GM19351 (cell line): ENCODE data around the gene PMFBP1.

Experiments used
- ATAC-seq: cut with Tn5 transposase; IDR thresholded peaks from one replicate; pipeline ENCODE4 v1.9.1; 2021; ENCODE audit warnings: mild to moderate bottlenecking, moderate library complexity; ENCODE audit not compliant: unreplicated experiment

The PMFBP1 gene

DNA sequence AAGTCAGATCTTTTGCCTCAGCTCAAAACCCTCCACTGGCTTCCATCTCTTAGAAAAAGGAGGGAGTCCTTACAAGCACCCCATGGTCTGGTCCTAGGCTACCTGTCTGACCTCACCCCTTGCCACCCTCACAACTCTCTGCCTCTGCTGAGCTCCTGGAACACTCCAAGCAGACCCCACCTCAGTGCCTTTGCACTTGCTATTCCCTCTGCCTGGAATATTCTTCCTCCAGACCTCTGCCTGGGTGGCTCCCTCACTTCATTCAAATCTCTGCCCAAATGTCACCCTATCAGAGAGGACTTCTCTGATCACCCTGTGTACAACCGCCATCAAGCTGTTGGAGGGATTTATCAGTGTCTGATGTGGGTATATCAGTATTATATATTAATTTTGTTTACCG, 37.4 kb downstream of the PMFBP1 start:
- ATAC-seq, result no peak

GRCh38 chr16:72132726-72133125, 39.2 kb downstream of the PMFBP1 start:
- no peak for ATAC-seq

GRCh38 chr16:72131036-72131435, 40.9 kb downstream of the PMFBP1 start:
- ATAC-seq, result no peak

DNA sequence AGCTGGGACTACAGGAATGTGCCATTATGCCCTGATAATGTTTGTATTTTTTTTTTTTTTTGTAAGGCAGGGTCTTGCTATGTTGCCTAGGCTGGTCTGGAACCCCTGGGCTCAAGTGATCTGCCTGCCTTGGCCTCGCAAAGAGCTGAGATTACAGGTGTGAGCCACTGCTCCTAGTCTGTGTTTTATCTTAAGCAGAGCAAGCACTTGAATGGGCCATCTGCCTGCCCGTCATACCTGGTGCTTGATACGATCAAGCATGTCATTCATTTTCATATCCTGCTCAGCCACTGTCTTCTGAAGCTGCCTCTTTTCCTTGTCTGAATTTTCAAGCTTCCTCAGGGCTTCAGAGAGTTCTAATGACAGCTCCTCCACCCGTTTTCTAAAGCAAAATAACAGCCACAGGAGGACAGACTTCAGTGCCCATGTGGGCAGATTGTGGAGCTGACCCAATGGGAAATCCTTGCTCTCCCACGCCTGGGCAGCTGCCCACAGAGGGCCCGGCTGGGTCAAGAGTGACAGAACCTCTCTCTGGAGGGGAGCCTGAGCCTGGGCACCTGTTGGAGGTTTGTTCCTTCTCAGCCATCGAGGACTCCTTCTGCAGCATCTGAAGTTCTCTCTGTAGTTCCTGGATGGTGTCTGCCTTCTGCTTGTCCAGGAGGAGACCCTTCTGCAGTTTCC, 41.8 kb downstream of the PMFBP1 start:
- no peak for ATAC-seq

- ATAC-seq, result no peak
Observed at GRCh38 chr16:72128701-72129100, 43.3 kb downstream of the PMFBP1 start.

DNA sequence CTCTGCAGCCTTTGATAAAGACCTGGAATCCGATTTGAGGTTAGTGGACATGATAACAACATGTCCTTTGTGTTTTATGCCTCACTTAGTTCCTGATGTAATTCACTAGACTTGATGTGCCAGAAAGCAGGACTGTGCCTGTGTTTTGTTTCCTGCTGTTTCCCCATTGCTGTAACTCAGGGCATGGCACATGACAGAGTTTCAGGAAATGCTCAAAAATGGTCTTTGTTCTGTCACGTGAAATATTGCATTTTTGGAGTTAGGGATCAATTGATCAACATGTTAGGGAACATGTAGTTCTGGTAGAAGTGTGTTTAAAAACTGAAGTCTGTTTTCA, 45.6 kb downstream of the PMFBP1 start:
- ATAC-seq, result no peak

DNA sequence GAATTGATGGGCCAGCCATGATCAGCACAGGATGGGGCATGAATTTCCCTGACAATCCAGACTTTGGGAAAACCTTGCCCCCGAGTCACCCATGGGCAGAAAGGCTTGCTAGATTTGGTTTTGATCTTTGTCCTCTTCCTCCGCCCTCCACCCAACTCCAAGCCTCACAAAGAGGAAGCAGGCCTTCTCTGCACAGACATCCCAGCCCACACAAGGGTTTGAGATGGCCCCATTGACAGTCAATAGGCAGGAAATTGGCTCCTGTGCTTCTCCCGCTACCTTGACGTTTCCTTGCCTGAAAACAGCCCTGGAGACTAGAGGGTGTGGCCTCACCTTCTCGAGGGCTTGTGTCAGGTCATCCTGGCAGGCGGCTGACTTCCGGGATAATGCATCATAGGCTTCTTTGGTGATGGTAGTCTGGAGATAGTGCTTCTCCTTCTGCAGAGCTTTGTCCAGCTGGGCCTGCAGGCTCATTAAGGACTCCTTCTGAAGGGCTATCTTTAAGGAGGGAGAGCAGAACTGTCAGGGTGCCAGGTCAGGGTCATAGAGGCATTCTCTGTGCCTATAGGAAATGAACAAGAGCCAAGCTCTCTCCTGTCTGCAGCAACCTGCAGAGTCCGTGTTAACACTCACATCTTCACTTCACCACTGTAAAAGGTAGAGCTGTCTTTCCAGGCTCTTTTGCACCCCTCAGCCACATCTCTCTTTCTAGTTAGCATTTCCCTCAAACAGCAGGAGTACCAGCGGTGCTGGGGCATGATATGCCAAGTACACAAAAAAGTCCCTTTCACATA, 46.1 kb downstream of the PMFBP1 start:
- ATAC-seq, result peak; percentile 50

GRCh38 chr16:72124761-72125634, 47.0 kb downstream of the PMFBP1 start:
- ATAC-seq, result peak; percentile 82

DNA sequence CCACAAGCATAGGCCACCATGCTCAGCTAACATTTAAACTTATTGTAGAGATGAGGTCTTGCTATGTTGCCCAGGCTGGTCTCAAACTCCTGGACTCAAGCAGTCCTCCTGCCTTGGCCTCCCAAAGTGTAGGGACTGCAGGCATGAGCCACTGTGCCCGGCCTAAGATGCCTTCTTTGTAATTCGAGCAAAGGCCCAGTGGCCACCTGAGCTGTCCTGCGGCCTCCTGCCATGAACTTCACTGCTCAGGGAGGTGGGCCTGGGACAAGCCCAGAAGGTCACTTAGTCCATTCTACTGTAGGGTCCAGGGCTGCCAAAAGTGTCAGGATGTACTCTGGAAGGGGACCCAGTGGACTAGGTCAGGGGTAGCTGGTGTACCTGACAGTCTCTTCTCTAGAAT, 47.8 kb downstream of the PMFBP1 start:
- no peak for ATAC-seq

DNA sequence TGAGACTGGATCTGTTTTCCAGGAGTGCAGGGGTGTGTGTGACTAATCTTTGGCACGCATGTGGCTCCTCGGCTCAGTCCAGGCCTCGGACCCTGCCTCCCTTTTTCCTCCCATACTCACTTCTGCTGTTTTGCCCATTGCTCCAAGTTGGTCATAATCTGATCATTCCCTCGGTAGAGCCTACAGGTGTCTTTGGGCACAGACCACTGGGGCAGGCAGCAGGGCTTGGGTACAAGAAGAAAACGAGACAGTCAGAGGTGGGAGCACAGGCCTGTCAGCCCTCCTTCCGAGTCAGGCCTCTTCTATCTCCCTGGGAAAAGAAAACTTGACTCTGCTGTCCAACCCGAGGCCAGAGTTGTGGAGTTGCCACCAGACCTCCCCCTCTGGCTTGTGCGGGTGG, 48.5 kb downstream of the PMFBP1 start:
- ATAC-seq, result no peak

DNA sequence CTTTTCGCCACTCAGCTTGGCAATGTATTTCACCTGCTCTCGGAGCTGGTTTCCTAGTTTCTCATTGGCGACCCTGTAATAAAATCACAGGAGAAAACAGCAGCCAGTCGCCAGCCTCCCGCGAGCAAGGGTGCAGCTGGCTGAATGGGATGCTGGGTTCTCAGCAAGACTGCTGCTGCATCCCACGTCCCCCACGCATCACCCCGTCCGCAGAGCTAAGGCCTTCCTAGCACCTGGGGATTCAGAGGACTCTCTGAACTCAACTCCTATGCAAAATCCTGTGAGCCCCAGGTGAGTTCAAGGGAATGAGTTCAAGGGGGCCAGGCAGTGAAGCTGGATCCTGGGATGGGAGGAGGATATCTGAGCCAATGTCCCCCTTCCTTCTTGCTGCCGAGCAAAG, 49.0 kb downstream of the PMFBP1 start:
- no peak for ATAC-seq

- ATAC-seq, result no peak
Observed at GRCh38 chr16:72122308-72122707, 49.6 kb downstream of the PMFBP1 start.

DNA sequence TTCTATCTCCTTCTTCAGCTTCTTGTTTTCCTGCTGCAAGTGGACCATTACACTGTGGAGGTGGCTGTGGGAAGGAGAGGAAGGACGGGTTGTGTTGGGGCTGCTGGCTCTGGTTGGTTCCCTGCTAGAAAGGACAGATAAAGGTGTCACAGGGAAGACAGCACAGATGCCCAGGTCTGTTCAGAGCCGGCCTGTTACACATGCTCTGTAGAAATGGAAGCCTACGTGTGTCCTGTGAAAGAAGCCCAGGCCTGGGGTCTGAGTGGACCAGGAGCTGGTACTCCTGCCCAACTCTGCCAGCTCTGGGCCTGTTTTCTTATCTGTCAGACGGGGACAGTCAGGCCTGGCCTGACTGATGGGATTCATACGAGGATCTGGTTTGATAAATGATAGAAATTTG, 51.9 kb downstream of the PMFBP1 start:
- ATAC-seq, result no peak

- no peak for ATAC-seq
Observed at GRCh38 chr16:72113616-72113945, 58.4 kb downstream of the PMFBP1 start.

DNA sequence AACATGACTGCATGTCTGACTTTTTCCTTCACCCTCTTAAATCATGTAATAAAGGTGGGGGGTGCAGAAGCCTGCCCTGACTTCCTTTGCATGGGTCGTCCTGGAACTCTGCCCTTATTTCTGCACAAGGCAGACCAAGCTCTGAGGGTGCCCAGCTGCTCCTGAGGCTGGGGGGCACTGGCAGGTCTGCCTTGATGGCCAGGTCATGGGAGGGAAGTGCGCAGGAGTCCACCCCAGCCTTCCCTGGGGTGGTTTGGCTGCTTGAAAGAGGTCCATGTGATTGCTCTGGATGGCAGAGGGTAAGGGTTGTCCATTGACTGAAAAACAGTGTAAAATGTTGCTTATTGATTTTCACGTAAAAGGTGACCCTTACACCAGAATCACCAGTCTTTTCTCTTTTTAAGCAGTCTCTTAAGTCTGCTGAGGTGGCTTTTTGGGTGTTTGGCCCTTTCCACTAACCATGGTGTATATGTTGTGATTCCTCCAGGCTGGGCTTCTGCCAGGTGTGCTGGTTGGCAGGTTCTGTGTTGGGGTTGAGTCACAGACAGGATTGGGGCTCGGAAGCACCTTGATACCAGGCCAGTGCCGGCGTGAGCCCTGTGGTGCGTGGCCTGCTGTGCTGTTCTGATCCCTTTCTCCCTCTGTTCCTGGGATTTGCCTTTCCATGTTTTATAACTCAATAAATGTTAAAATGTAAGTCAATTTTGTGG, 58.9 kb downstream of the PMFBP1 start:
- ATAC-seq, result no peak

DNA sequence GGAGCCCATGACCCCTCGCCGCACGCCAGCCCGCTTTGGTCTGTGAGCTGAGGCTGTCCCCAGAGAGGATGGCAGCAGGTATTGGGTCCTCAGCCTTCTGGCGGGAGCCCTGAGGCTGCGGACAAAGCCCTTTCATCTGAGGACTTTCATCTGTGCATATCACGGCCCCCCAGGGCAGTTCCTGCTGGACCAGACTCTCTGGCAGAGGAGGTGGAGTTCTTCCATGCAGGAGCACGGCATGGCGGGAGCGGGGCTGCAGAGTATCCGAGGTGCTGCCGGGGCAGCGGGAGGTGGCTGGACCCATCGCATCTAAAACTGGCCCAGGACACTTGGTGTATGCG, 59.5 kb downstream of the PMFBP1 start:
- ATAC-seq, result no peak

GRCh38 chr16:72111657-72112451, 60.1 kb downstream of the PMFBP1 start:
- ATAC-seq, result no peak

- ATAC-seq, result no peak
Observed at GRCh38 chr16:72110662-72111615, 61.0 kb downstream of the PMFBP1 start.

DNA sequence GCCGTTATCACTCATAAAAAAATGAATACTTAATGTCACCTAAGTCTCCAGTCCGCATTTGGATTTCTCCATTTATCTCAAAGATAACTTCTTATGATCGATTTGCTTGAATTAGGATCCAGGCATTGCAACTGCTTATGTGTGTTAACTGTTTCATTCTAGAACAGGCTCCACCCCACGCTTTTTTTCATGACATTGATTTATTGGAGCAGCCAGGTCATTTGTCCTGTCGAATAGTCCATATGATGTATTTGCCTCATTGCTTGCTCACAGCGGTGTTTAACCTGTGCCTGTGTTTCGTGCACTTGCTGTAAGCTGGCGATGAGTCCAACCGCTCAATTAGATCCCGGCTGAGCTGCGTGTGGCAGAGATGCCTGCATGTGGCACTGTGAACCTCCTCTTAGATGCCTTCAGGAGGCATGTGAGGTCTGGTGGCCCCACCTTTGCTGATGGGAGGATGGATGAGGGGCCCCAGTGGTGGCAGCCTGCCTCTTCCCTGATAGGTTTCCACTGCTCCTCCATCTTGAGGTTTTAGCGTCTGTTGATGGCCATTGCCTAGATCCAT, 61.9 kb downstream of the PMFBP1 start:
- no peak for ATAC-seq
